CD14-positive monocyte (primary cell): ENCODE measurements around the gene TTC3. TPM values are rescaled to one million over a fixed set of nuclear protein-coding genes. Genes with fewer than 3 reads are reported as not detected.
A peak's percentile ranks its signal among the peaks of the same experiment; 100 is the strongest.

Experiments used
- DNase-seq, 3 donors: peaks; one replicate each; pipeline ENCODE4 v3.0.0-alpha.2; 2011 to 2022
- H2AFZ ChIP-seq: 2 replicates; pipeline ENCODE4 v1.6.0; 2012; ENCODE audit warnings: mild to moderate bottlenecking, low read depth, low read length, inconsistent platforms; ENCODE audit not compliant: insufficient read depth, poor library complexity, severe bottlenecking
- H3K27ac ChIP-seq, 2 donors: 1 replicate in 1 of 2; 2 replicates in 1 of 2; pipeline ENCODE4 v1.5.1; 2012 to 2013; ENCODE audit warnings: low read length in 2 of 2, control low read depth in 1 of 2, inconsistent platforms in 1 of 2, low read depth in 1 of 2, mild to moderate bottlenecking in 1 of 2
- H3K27me3 ChIP-seq, 2 donors: one replicate each; pipeline versions ENCODE4 v1.6.0 to v1.6.1; 2011 to 2013; ENCODE audit warnings: low read length in 2 of 2; ENCODE audit not compliant: control insufficient read depth in 2 of 2, insufficient read depth in 2 of 2
- H3K36me3 ChIP-seq, 2 donors: replicated peaks in 1 of 2; 1 replicate in 1 of 2; 2 replicates in 1 of 2; pipeline versions ENCODE4 v1.5.1 to v1.6.1; 2012 to 2013; ENCODE audit warnings: low read length in 2 of 2, control low read depth in 1 of 2, inconsistent platforms in 1 of 2, mild to moderate bottlenecking in 1 of 2; ENCODE audit not compliant: insufficient read depth in 2 of 2, control insufficient read depth in 1 of 2
- H3K4me1 ChIP-seq, 2 donors: 1 replicate in 1 of 2; 2 replicates in 1 of 2; pipeline versions ENCODE4 v1.5.1 to v1.6.1; 2012 to 2013; ENCODE audit warnings: low read length in 2 of 2, control low read depth in 1 of 2, inconsistent platforms in 1 of 2, mild to moderate bottlenecking in 1 of 2, moderate library complexity in 1 of 2; ENCODE audit not compliant: insufficient read depth in 2 of 2, control insufficient read depth in 1 of 2
- H3K4me2 ChIP-seq: replicated peaks from 2 replicates; pipeline ENCODE3; 2012; ENCODE audit warnings: low read length, moderate library complexity, mild to moderate bottlenecking; ENCODE audit not compliant: poor library complexity, severe bottlenecking; ENCODE audit errors: extremely low read depth
- H3K4me3 ChIP-seq, 3 experiments: fragments of 200-600 bp in 1 of 3; sonication (generic) in 1 of 3; replicated peaks in 1 of 3; 1 replicate in 2 of 3; 2 replicates in 1 of 3; pipeline ENCODE4 v1.5.1; 2011 to 2013; ENCODE audit warnings: low read length in 3 of 3, mild to moderate bottlenecking in 3 of 3, control low read depth in 2 of 3, low read depth in 2 of 3, inconsistent platforms in 1 of 3, moderate library complexity in 1 of 3
- H3K79me2 ChIP-seq: 2 replicates; pipeline ENCODE4 v1.6.0; 2012; ENCODE audit warnings: mild to moderate bottlenecking, control low read depth, inconsistent platforms, low read length, moderate library complexity; ENCODE audit not compliant: insufficient read depth
- H3K9ac ChIP-seq: 2 replicates; pipeline ENCODE4 v1.6.0; 2017; ENCODE audit warnings: low read length, mild to moderate bottlenecking; ENCODE audit not compliant: insufficient read depth, poor library complexity, severe bottlenecking
- H3K9me3 ChIP-seq, 2 donors: replicated peaks in 1 of 2; 1 replicate in 1 of 2; 2 replicates in 1 of 2; pipeline versions ENCODE4 v1.5.1 to v1.6.1; 2012 to 2013; ENCODE audit warnings: low read length in 2 of 2, control low read depth in 1 of 2; ENCODE audit not compliant: control insufficient read depth in 1 of 2, insufficient read depth in 1 of 2
- H4K20me1 ChIP-seq: 2 replicates; pipeline ENCODE4 v1.6.0; 2012; ENCODE audit warnings: mild to moderate bottlenecking, low read length, control low read depth, moderate library complexity; ENCODE audit not compliant: insufficient read depth
- H3K27ac Mint-ChIP-seq, 7 donors: one replicate each; pipeline ENCODE4 v1.8.0; 2020; ENCODE audit warnings: mild to moderate bottlenecking in 7 of 7, mixed read lengths in 7 of 7, moderate library complexity in 6 of 7, inconsistent platforms in 2 of 7
- H3K27me3 Mint-ChIP-seq, 3 donors: one replicate each; pipeline ENCODE4 v1.8.0; 2021 to 2022; ENCODE audit warnings: low read depth in 3 of 3, mild to moderate bottlenecking in 3 of 3, mixed read lengths in 3 of 3, moderate library complexity in 3 of 3, inconsistent platforms in 1 of 3
- H3K36me3 Mint-ChIP-seq, 2 donors: one replicate each; pipeline ENCODE4 v1.8.0; 2020; ENCODE audit warnings: mixed read lengths in 2 of 2, inconsistent platforms in 1 of 2, mild to moderate bottlenecking in 1 of 2
- H3K4me1 Mint-ChIP-seq: one replicate; pipeline ENCODE4 v1.8.0; 2020; ENCODE audit warnings: mild to moderate bottlenecking, mixed read lengths
- H3K4me3 Mint-ChIP-seq, 2 donors: one replicate each; pipeline ENCODE4 v1.8.0; 2020; ENCODE audit warnings: mild to moderate bottlenecking in 2 of 2, mixed read lengths in 2 of 2, moderate library complexity in 1 of 2
- H3K9me3 Mint-ChIP-seq, 7 donors: one replicate each; pipeline ENCODE4 v1.8.0; 2020 to 2022; ENCODE audit warnings: mixed read lengths in 7 of 7, mild to moderate bottlenecking in 6 of 7, moderate library complexity in 6 of 7, inconsistent platforms in 2 of 7
- CTCF ChIP-seq: fragments of 200-600 bp; IDR thresholded peaks from one replicate; pipeline ENCODE4 v1.8.0; 2022; ENCODE audit warnings: antibody characterized with exemption, mild to moderate bottlenecking
- WGBS: methylation state at CpG from one replicate; pipeline ENCODE4 v1.1.5; 2013; ENCODE audit warnings: missing lambda C conversion rate; ENCODE audit not compliant: insufficient coverage; 5-methylcytosine and 5-hydroxymethylcytosine counted together
- intact Hi-C, 2 donors: fragments of 100-400 bp; cut with micrococcal nuclease; formaldehyde crosslinking; loops; one replicate each; pipeline versions ENCODE4 v1.15.0 to v1.15.1; 2023
- polyA plus RNA-seq, 3 donors: library from polyadenylated mRNA; depleted of rRNA in 1 of 3; unstranded in 2 of 3; stranded (reverse) in 1 of 3; fragments of 300-500 nt in 2 of 3; fragments of >200 nt in 1 of 3; fragmentation: Illumina TruSeq in 2 of 3; gene quantifications; 1 replicate in 2 of 3; 2 replicates in 1 of 3; pipeline ENCODE4 v1.2.3, GENCODE V29; 2012 to 2021

The TTC3 gene
- polyA plus RNA-seq, 3 donors = 9.6 to 35.4 (median 17.9) TPM

- H3K4me1 ChIP-seq = no peaks in the 10 kb centered on the region
- no peak overlapping the region for H2AFZ ChIP-seq
- Mint-ChIP-seq H3K4me3 (no peak overlapping the region), H3K9me3 (peaks cover 0 to 2% (median 0%) of the 10 kb centered on the region in 7 donors), H3K4me1 (no peaks in the 10 kb centered on the region), H3K27me3 (no peaks in the 10 kb centered on the region), H3K27ac (peak overlapping the region in 2 of 7 donors; percentile 43 to 60), H3K36me3 (peaks cover 87 to 93% of the 10 kb centered on the region in 2 donors)
- H3K79me2 ChIP-seq = no peaks in the 10 kb centered on the region
- H3K4me2 ChIP-seq = no peak overlapping the region
- H3K27ac ChIP-seq = no peak overlapping the region
- H3K4me3 ChIP-seq = no peak overlapping the region
- over 99% methylated on average over 15 of the region's 16 CpGs for WGBS
- intact Hi-C loops = no loop called here
- DNase-seq = no peak
- H3K9me3 ChIP-seq = no peaks in the 10 kb centered on the region
- H3K27me3 ChIP-seq = no peaks in the 10 kb centered on the region
- no peak overlapping the region for H3K9ac ChIP-seq
- TF ChIP-seq CTCF = no peak
- H3K36me3 ChIP-seq = peaks cover 79 to 93% of the 10 kb centered on the region in 2 donors
- H4K20me1 ChIP-seq = peaks cover 6% of the 10 kb centered on the region
Measured at GRCh38 chr21:37231671-37232070, 158.6 kb downstream of the TTC3 start.

GRCh38 chr21:37232274-37233018 is 159.4 kb downstream of the TTC3 start:
- no peaks in the 10 kb centered on the region for H3K27me3 Mint-ChIP-seq
- Histone ChIP-seq H3K4me2 (no peak overlapping the region), H3K4me3 (no peak overlapping the region), H3K9ac (no peak overlapping the region), H3K79me2 (no peaks in the 10 kb centered on the region), H3K27me3 (no peaks in the 10 kb centered on the region), H3K9me3 (no peaks in the 10 kb centered on the region), H2AFZ (no peak overlapping the region), H4K20me1 (peaks cover 12% of the 10 kb centered on the region), H3K4me1 (no peaks in the 10 kb centered on the region), H3K36me3 (peaks cover 79 to 93% of the 10 kb centered on the region in 2 donors), H3K27ac (peak overlapping the region in 1 of 2 donors; percentile 5)
- H3K9me3 Mint-ChIP-seq = peaks cover 0 to 2% (median 0%) of the 10 kb centered on the region in 7 donors
- H3K36me3 Mint-ChIP-seq = peaks cover 87 to 93% of the 10 kb centered on the region in 2 donors
- TF ChIP-seq CTCF = no peak
- DNase-seq = no peak
- WGBS = 95% methylated on average over 13 of the region's 19 CpGs
- no peak overlapping the region for H3K4me3 Mint-ChIP-seq
- H3K4me1 Mint-ChIP-seq = no peaks in the 10 kb centered on the region
- peak overlapping the region in 3 of 7 donors; percentile 21 to 37 (median 25) for H3K27ac Mint-ChIP-seq
- intact Hi-C loops = no loop called here
